Immature natural killer cell (primary cell): Measurements from ENCODE around the gene FBXO8. TPM values are rescaled to one million over a fixed set of nuclear protein-coding genes. Genes with fewer than 3 reads are reported as not detected.
"Not testable (repeated sequence)": the region's sequence is repeated elsewhere in the genome, so short reads cannot be mapped to it uniquely, and the experiment has no call there.

Experiments
- DNase-seq, 3 donors: peaks; one replicate each; pipeline ENCODE4 v3.0.0; 2022; ENCODE audit warnings: mixed read lengths in 1 of 3
- H3K27ac Mint-ChIP-seq, 6 donors: one replicate each; pipeline ENCODE4 v1.8.0; 2020; ENCODE audit warnings: mixed read lengths in 6 of 6, mild to moderate bottlenecking in 5 of 6, inconsistent platforms in 4 of 6, moderate library complexity in 3 of 6
- H3K27me3 Mint-ChIP-seq, 3 donors: one replicate each; pipeline ENCODE4 v1.8.0; 2020 to 2021; ENCODE audit warnings: low read depth in 3 of 3, mild to moderate bottlenecking in 3 of 3, mixed read lengths in 3 of 3, moderate library complexity in 3 of 3, inconsistent platforms in 1 of 3
- H3K36me3 Mint-ChIP-seq, 3 donors: one replicate each; pipeline ENCODE4 v1.8.0; 2020; ENCODE audit warnings: mixed read lengths in 3 of 3, inconsistent platforms in 2 of 3, mild to moderate bottlenecking in 2 of 3
- H3K4me1 Mint-ChIP-seq, 2 donors: one replicate each; pipeline ENCODE4 v1.8.0; 2020; ENCODE audit warnings: inconsistent platforms in 2 of 2, mild to moderate bottlenecking in 2 of 2, mixed read lengths in 2 of 2, moderate library complexity in 1 of 2
- H3K4me3 Mint-ChIP-seq, 5 donors: one replicate each; pipeline ENCODE4 v1.8.0; 2020; ENCODE audit warnings: mild to moderate bottlenecking in 5 of 5, mixed read lengths in 5 of 5, inconsistent platforms in 3 of 5, moderate library complexity in 3 of 5
- H3K9me3 Mint-ChIP-seq, 6 donors: one replicate each; pipeline ENCODE4 v1.8.0; 2020; ENCODE audit warnings: mild to moderate bottlenecking in 6 of 6, mixed read lengths in 6 of 6, inconsistent platforms in 4 of 6, moderate library complexity in 3 of 6
- polyA plus RNA-seq, 3 donors: library from polyadenylated mRNA; unstranded; fragments of 300-500 nt; fragmentation: Illumina TruSeq; gene quantifications; one replicate each; pipeline ENCODE4 v1.2.3, GENCODE V29; 2021

FBXO8 gene
- polyA plus RNA-seq, 3 donors from 2014 or later = 8.3 to 28.1 (median 10.3) TPM

DNA sequence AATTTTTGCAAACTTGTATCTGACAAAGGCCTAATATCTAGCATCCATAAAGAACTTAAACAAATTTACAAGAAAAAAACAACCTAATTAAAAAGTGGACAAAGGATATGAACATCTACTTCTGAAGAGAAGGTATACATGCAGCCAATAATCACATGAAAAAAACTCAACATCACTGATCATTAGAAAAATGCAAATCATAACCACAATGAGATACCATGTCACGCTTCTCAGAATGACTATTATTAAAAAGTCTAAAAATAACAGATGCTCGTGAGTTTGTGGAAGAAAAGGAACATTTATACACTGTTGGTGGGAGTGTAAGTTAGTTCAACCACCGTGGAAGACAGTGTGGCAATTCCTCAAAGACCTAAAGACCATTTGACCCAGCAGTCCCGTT lies 24.2 kb upstream of the FBXO8 start:
- H3K4me1 Mint-ChIP-seq = peaks cover 2 to 3% of the 10 kb centered on the region in 2 donors
- peaks cover 27 to 58% (median 30%) of the 10 kb centered on the region in 3 donors for H3K36me3 Mint-ChIP-seq
- peaks cover 0 to 1% (median under 1%) of the 10 kb centered on the region in 3 donors for H3K27me3 Mint-ChIP-seq
- no peaks in the 10 kb centered on the region for H3K9me3 Mint-ChIP-seq
- no peak for DNase-seq
- no peak overlapping the region for H3K4me3 Mint-ChIP-seq
- no peak overlapping the region for H3K27ac Mint-ChIP-seq

DNA sequence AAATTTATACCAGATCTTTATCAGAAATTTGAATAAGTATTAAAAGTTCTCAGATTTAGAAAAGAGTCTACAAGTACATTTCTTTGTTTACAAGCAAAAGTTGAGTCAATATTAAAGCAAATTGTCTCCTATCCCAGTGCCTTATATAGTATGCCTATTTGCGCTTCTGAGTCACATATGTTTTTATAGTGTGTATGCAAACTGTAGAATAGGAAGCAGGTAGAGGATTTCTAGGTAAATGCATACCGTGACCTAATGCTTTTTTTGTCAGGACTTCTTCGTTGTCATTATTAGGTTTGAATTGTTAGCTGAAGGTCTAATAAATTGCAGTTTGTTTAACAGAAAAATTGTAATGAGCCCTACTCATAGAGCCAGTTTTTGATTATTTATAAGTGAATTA lies 22.5 kb upstream of the FBXO8 start:
- Mint-ChIP-seq H3K27ac (no peak overlapping the region), H3K4me3 (no peak overlapping the region), H3K4me1 (no peaks in the 10 kb centered on the region), H3K36me3 (peaks cover 27 to 48% (median 33%) of the 10 kb centered on the region in 3 donors), H3K9me3 (no peaks in the 10 kb centered on the region), H3K27me3 (peaks cover 0 to 1% (median 0%) of the 10 kb centered on the region in 3 donors)
- DNase-seq = no peak

DNA sequence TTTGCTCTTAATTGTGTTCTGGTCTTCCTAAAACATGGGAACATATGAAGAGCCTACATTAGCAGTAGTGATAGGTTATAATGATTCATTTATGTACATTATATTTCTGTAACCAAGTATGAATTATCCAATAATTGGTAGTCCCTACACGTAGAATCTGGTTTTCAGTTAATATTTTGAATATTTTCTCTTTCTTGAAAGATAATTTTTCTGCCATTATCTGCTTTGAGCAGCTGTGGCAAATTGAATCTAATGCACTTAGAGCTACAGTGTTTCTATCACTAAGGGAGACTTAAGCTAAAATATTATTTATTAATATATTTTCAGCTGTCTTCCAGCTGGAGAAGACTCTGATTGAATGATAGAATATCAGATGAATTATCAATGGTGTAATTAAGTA lies 21.2 kb upstream of the FBXO8 start:
- no peaks in the 10 kb centered on the region for H3K4me1 Mint-ChIP-seq
- no peak overlapping the region for H3K27ac Mint-ChIP-seq
- peaks cover 0 to 1% (median 0%) of the 10 kb centered on the region in 3 donors for H3K27me3 Mint-ChIP-seq
- DNase-seq = no peak
- H3K9me3 Mint-ChIP-seq = no peaks in the 10 kb centered on the region
- no peak overlapping the region for H3K4me3 Mint-ChIP-seq
- H3K36me3 Mint-ChIP-seq = peaks cover 36 to 57% (median 37%) of the 10 kb centered on the region in 3 donors

DNA sequence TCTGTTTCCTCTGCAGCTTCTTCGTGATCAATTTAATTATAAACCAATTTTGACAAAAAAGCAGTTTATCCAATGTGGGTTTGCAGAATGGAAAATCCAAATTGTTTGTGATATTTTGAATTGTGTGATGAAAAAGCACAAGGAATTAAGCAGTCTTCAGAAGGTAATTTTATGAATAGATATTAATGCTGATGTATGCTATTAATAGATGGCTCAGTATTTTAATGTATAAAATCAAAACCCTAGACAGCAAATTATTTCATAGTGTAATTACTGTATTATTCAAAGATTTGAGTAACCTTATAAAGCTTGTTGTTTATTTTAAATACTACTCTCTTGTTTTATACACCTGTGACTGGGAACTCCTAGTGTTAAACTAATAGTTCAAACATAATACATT lies 20.2 kb upstream of the FBXO8 start:
- peaks cover 36 to 56% (median 37%) of the 10 kb centered on the region in 3 donors for H3K36me3 Mint-ChIP-seq
- DNase-seq = no peak
- H3K4me1 Mint-ChIP-seq = no peaks in the 10 kb centered on the region
- no peak overlapping the region for H3K4me3 Mint-ChIP-seq
- no peak overlapping the region for H3K27ac Mint-ChIP-seq
- H3K9me3 Mint-ChIP-seq = no peaks in the 10 kb centered on the region
- H3K27me3 Mint-ChIP-seq = peaks cover 0 to 1% (median 0%) of the 10 kb centered on the region in 3 donors

DNA sequence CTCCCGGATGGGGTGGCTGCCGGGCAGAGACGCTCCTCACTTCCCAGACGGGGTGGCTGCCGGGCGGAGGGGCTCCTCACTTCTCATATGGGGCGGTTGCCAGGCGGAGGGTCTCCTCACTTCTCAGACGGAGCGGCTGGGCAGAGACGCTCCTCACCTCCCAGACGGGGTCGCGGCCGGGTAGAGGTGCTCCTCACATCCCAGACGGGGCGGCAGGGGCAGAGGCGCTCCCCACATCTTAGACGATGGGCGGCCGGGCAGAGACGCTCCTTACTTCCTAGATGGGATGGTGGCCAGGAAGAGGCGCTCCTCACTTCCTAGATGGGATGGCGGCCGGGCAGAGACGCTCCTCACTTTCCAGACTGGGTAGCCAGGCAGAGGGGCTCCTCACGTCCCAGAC lies 11.7 kb upstream of the FBXO8 start:
- not testable (repeated sequence) for H3K4me3 Mint-ChIP-seq, H3K27ac Mint-ChIP-seq, DNase-seq, H3K4me1 Mint-ChIP-seq, H3K27me3 Mint-ChIP-seq
- Mint-ChIP-seq H3K36me3 (peaks cover 27 to 31% (median 28%) of the 10 kb centered on the region in 3 donors), H3K9me3 (peaks cover 0 to 15% (median 12%) of the 10 kb centered on the region in 6 donors)

DNA sequence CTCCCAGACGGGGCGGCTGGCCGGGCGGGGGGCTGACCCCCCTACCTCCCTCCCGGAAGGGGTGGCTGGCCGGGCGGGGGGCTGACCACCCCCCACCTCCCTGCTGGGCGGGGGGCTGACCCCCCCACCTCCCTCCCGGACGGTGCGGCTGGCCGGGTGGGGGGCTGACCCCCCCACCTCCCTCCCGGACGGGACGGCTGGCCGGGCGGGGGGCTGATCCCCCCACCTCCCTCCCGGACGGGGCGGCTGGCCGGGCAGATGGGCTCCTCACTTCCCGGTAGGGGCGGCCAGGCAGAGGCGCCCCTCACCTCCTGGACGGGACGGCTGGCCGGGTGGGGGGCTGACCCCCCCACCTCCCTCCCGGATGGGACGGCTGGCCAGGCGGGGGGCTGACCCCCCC lies 11.2 kb upstream of the FBXO8 start:
- H3K27me3 Mint-ChIP-seq, H3K4me3 Mint-ChIP-seq, H3K27ac Mint-ChIP-seq, DNase-seq, H3K4me1 Mint-ChIP-seq: not testable (repeated sequence)
- Mint-ChIP-seq H3K36me3 (peaks cover 23 to 27% (median 24%) of the 10 kb centered on the region in 3 donors), H3K9me3 (peaks cover 0 to 15% (median 12%) of the 10 kb centered on the region in 6 donors)

DNA sequence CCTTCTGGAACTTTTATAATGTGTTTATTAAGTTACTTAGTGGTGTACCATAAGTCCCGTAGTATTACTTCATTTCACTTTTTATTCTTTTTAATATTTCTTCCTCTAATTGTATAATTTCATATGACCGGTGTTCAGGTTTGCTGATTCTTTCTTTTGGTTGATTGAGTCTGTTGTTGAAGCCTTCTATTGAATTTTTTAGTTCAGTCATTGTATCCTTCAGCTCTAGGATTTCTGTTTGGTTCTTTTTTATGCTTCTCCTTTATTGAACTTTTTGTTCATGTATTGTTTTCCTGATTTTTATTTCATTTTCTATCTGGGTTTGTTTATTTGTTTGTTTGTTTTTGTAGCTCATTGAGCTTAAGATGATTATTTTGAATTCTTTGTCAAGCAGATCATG lies 9.0 kb upstream of the FBXO8 start:
- Mint-ChIP-seq H3K36me3 (peaks cover 14 to 20% (median 14%) of the 10 kb centered on the region in 3 donors), H3K9me3 (peaks cover 0 to 15% (median 12%) of the 10 kb centered on the region in 6 donors), H3K27me3 (peaks cover 0 to 5% (median 1%) of the 10 kb centered on the region in 3 donors), H3K4me1 (peaks cover 0 to 7% of the 10 kb centered on the region in 2 donors), H3K4me3 (no peak overlapping the region), H3K27ac (peak overlapping the region in 1 of 6 donors; percentile 20)
- DNase-seq = no peak

DNA sequence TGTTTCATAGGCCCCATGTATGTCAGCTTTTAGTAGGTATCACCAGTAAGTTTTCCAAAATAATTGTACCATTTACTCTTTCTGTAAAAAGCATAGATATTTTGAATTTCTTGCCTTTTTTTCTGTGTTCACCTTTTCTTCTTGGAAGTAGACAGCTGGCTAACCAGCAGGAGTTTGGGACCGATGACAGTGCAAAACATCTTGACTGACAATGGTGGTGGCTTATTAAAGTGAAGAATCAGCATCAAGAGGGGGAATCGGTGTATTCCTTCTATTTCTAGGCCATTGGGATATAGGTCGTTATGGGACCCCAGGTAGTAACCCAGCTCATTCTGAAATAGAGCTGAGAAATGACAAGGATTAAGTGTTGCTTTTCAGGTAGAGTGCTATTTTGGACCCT lies 3.4 kb upstream of the FBXO8 start:
- peaks cover 0 to 3% (median under 1%) of the 10 kb centered on the region in 6 donors for H3K9me3 Mint-ChIP-seq
- H3K4me3 Mint-ChIP-seq = no peak overlapping the region
- peaks cover 0 to 5% (median 4%) of the 10 kb centered on the region in 3 donors for H3K36me3 Mint-ChIP-seq
- DNase-seq = no peak
- peaks cover 5 to 12% (median 10%) of the 10 kb centered on the region in 3 donors for H3K27me3 Mint-ChIP-seq
- H3K27ac Mint-ChIP-seq = no peak overlapping the region
- H3K4me1 Mint-ChIP-seq = peaks cover 28 to 56% of the 10 kb centered on the region in 2 donors

DNA sequence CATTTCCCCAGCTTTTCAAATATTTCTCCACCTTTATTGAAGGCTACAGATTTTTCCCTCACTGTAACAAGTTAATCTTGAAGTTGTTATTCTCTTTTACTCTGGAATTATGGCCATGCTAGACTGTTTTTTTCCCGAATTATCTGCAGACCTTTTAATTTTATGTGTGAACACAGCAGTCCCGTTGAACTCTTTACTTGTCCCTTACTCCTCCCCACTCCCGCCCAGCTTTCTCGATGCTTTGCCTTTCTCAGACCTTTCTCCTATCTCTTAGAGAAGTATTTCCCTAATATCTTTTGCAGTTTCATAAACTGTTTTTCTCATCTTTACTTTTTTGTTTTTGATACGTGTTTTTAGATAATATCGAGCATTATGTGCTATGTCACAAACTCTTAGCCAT lies 1.0 kb upstream of the FBXO8 start:
- Mint-ChIP-seq H3K4me1 (peaks cover 43 to 80% of the 10 kb centered on the region in 2 donors), H3K27me3 (peaks cover 5 to 11% (median 10%) of the 10 kb centered on the region in 3 donors), H3K36me3 (peaks cover 0 to 2% (median 0%) of the 10 kb centered on the region in 3 donors), H3K9me3 (no peaks in the 10 kb centered on the region), H3K4me3 (peak overlapping the region; percentile 96 to 99 (median 99)), H3K27ac (peak overlapping the region; percentile 98 to 100 (median 100))
- DNase-seq = no peak

DNA sequence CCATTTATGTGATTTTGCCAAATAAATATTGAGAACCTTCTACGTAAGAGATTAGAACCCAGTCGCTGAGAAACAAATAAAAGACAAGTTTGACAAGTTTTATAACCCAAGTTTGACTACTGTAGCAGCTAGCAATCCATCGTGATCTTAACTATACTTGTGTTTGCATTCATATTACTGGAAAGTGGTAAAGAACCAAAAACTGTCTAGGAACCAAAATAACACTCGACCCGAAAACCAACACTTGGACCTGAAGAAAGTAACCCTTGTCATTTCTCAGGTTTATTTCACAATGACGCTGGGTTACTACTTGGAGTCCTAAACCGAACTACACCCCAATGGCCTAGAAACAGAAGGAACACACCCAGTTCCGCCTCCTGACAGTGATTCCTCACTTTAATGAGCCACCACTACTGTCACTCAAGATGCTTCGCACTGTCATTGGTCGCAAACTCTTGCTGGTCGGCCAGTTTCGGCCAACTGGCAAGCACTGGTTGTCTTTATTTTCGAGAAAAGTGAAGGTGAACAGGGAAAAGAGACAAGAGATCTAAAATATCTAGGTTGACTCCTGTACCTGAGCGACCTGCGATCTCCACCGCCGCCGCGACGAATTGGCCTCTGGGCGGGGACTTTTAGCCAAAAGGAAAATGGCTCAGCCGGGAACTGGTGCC lies 496 bp downstream of the FBXO8 start:
- Mint-ChIP-seq H3K9me3 (no peaks in the 10 kb centered on the region), H3K4me3 (peak overlapping the region; percentile 96 to 99 (median 99)), H3K36me3 (peaks cover 4 to 6% (median 5%) of the 10 kb centered on the region in 3 donors), H3K4me1 (peaks cover 49 to 91% of the 10 kb centered on the region in 2 donors), H3K27me3 (peaks cover 5 to 11% (median 10%) of the 10 kb centered on the region in 3 donors), H3K27ac (peak overlapping the region; percentile 98 to 100 (median 100))
- peak; percentile 84 to 87 (median 85) for DNase-seq

DNA sequence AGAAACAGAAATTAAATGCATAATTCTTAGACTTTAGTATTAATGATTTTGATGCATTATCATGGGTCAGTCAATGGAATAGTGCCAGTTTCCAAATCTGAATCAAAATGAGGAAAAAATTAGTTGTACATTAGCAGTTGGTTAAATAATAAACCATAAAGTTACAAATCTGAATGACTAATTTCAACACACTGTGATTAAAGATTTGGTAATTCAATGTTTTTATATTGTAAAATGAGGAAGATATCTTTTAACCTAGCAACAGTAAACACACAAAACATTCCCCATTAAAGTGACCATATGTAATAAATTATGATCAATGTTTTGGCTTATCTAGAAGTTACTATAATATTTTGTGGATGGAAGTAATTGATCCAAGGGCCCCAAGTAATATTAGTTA lies 1.6 kb downstream of the FBXO8 start:
- no peak for DNase-seq
- Mint-ChIP-seq H3K36me3 (peaks cover 4 to 6% (median 5%) of the 10 kb centered on the region in 3 donors), H3K27me3 (peaks cover 5 to 11% (median 10%) of the 10 kb centered on the region in 3 donors), H3K4me3 (peak overlapping the region in 4 of 5 donors; percentile 15 to 99 (median 98)), H3K9me3 (no peaks in the 10 kb centered on the region), H3K27ac (peak overlapping the region in 5 of 6 donors; percentile 98 to 100 (median 100)), H3K4me1 (peaks cover 49 to 96% of the 10 kb centered on the region in 2 donors)

DNA sequence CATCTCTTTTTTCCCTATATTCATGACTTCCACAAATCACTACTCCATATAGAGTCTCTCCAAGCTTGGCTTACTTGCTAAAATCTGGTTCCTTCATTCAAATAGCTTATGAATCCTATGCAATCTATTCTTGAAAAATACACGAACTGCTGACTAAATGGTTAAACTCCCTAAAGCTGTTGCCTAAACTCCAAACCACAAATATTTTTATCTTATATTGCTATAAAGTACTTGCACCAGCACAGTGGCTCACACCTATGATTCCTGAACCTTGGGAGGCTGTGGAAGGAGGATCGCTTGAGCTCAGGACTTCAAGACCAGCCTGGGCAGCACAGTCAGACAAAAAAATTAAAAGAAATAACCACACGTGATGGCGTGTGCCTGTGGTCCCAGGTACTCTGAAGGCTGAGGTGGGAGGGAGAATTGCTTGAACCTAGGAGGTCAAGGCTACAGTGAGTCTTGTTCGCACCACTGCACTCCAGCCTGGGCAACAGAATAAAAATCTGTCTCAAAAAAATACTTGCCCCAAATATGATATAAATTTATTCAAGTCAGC lies 2.2 kb downstream of the FBXO8 start:
- peaks cover 4 to 6% (median 5%) of the 10 kb centered on the region in 3 donors for H3K36me3 Mint-ChIP-seq
- H3K9me3 Mint-ChIP-seq = no peaks in the 10 kb centered on the region
- peaks cover 49 to 94% of the 10 kb centered on the region in 2 donors for H3K4me1 Mint-ChIP-seq
- peak overlapping the region in 5 of 6 donors; percentile 31 to 69 (median 41) for H3K27ac Mint-ChIP-seq
- peaks cover 5 to 11% (median 10%) of the 10 kb centered on the region in 3 donors for H3K27me3 Mint-ChIP-seq
- peak overlapping the region in 2 of 5 donors; percentile 12 to 25 for H3K4me3 Mint-ChIP-seq
- no peak for DNase-seq

DNA sequence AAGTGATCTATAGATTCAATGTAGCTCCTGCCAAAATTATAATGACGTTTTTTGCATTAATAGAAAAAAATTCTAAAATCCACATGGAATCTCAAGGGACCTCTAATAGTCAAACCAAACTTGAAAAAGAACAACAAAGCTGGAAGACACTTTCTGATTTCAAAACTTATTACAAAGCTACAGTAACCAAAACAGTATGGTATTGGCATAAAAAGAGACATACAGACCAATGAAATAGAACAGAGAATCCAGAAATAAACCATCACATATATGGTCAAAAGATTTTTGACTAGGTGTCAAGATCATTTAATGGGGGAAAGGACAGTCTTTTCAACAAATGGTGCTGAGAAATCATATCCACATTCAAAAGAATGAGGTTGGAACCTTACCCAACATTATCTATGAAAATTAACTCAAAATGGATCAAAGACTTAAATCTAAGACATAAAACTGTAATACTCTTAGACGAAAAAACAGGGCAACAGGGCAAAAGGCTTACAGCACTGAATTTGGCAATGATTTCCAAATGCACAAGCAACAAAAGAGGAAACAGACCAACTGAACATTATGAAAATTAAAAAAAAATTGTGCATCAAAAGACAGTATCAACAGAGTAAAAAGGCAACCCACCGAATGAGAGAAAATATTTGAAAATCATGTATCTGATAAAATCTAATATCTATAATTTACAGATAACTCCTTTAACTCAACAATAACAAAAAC lies 3.9 kb downstream of the FBXO8 start:
- Mint-ChIP-seq H3K27ac (no peak overlapping the region), H3K4me1 (peaks cover 39 to 88% of the 10 kb centered on the region in 2 donors), H3K36me3 (peaks cover 4 to 6% (median 5%) of the 10 kb centered on the region in 3 donors), H3K27me3 (peaks cover 4 to 10% (median 9%) of the 10 kb centered on the region in 3 donors), H3K4me3 (no peak overlapping the region), H3K9me3 (no peaks in the 10 kb centered on the region)
- DNase-seq = no peak
